ENCODE measurements around the gene TASP1.

Gene TASP1

DNA sequence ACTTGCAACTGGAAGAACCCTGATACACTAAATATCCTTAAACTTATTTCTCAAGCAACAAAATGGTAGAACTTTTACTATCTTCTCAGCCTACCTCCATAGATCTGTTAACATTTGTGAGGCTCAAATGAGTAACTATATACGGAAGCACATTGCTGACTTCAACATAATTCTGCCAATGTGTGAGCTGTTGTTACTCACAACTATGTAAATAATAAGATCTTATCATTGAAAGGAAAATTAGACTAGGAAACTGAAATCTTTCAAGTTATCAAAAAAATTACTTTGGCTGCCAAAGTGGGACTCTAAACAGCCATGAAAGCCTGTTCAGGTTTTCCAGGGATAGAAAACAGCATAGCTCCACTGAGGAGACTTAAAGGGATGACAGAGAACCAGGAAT lies 40.2 kb upstream of the TASP1 start:
- FAIRE-seq (no peak), DNase-seq (ENCODE audit: insufficient read length, low spot score) (no peak)
- TF ChIP-seq, protein P1, sequence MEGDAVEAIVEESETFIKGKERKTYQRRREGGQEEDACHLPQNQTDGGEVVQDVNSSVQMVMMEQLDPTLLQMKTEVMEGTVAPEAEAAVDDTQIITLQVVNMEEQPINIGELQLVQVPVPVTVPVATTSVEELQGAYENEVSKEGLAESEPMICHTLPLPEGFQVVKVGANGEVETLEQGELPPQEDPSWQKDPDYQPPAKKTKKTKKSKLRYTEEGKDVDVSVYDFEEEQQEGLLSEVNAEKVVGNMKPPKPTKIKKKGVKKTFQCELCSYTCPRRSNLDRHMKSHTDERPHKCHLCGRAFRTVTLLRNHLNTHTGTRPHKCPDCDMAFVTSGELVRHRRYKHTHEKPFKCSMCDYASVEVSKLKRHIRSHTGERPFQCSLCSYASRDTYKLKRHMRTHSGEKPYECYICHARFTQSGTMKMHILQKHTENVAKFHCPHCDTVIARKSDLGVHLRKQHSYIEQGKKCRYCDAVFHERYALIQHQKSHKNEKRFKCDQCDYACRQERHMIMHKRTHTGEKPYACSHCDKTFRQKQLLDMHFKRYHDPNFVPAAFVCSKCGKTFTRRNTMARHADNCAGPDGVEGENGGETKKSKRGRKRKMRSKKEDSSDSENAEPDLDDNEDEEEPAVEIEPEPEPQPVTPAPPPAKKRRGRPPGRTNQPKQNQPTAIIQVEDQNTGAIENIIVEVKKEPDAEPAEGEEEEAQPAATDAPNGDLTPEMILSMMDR (IDR thresholded peaks at IDR 0.05; ENCODE audit: insufficient read depth, missing control alignments): no peak

DNA sequence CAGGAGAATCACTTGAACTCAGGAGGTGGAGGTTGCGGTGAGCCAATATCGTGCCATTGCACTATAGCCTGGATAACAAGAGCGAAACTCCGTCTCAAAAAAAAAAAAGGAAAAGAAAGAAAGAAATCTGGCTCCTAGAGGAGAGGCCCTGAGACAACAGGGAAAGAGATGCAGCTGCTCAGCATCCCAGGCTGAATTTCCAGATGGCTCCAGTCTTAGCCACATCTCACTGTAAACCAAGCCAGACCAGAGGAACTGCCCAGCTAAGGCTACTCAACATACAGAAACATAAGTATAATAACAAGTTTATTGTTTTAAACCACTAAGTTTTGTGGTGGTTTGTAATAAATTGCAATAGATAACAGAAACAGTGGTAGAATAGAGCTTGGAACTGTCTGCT lies 38.5 kb upstream of the TASP1 start:
- DNase-seq (ENCODE audit: insufficient read length, low spot score) (no peak), FAIRE-seq (no peak)
- TF ChIP-seq, protein P1 (IDR thresholded peaks at IDR 0.05; ENCODE audit: insufficient read depth, missing control alignments): no peak

DNA sequence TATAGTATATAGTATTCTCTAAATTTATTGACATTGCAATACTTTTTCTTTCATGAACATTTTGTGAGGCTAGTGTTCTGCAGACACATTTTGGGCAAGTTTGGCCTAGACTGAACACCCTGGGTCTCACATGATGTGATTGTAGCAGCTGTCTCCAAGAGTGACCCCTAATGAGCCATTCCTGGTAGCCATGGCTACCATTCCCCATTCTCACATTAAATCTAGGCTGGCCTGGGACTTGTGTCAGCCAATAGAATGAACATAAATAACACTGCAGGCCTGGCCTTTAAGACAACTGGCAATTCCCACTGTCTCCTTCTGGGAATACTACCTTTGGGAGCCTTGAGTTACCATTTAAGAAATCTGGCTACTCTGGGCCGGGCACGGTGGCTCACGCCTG lies 38.0 kb upstream of the TASP1 start:
- DNase-seq (ENCODE audit: insufficient read length, low spot score) (no peak), FAIRE-seq (no peak)
- TF ChIP-seq, protein P1 (IDR thresholded peaks at IDR 0.05; ENCODE audit: insufficient read depth, missing control alignments): no peak

DNA sequence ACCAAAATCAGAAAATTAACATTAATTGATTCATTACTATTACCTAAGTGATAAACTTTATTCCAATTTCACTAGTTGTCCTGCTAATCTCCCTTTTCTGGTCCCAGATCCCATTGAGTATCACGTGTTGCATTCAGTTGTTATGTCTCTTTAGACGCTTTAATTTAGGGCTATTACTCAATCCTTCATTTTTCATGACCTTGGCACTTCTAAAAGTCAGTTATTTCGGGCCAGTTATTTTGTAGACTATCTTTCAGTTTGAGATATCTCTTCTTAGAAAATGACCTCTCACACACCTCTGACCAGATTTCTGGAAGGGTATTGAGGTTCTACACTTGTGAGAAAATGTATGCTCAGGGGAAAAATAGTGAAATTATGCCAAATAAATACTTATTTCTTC lies 34.0 kb upstream of the TASP1 start:
- TF ChIP-seq, protein P1 (IDR thresholded peaks at IDR 0.05; ENCODE audit: insufficient read depth, missing control alignments): no peak
- FAIRE-seq (no peak), DNase-seq (ENCODE audit: insufficient read length, low spot score) (no peak)

DNA sequence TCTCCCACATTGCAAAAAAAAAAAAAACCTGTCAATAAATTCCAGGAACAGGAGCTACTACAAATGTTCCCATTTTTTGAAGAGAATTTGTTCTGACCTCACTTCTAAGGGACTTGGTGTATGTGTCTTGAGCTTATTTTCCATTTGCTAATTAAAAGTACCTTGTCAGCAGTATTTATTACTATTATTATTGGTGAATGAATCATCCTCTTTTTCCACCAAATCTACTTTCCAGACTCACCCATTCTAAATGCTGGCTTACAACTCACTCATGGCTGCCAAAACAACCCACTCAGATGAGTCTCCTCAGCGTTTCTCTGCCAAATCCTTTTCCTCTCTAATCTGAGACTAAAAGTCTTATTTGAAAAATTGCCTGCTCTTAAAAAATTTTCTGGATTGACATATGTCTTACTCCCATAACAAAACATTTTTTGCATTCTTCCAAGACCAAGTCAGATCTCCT lies 33.2 kb upstream of the TASP1 start:
- DNase-seq (ENCODE audit: insufficient read length, low spot score) (no peak), FAIRE-seq (no peak)
- TF ChIP-seq, protein P1 (IDR thresholded peaks at IDR 0.05; ENCODE audit: insufficient read depth, missing control alignments): no peak

DNA sequence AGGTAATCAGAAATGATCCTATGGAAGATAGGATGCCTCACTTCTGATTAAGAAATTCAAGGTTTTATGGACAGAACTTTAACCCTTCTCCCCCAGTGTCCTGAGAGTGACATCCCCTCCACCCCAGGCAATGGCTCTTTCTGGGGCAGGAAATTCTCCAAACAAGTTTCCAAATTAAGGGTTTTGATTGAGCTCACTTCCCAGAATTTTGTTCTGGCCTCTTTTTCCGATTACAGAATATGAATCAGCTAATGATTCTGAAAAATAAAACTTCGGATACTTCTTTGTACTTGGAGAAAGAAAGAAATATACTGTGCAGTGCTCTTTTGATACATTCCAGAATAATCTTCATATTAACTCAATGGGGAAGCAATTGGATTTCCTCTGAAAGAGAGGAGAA lies 32.8 kb upstream of the TASP1 start:
- TF ChIP-seq, protein P1 (IDR thresholded peaks at IDR 0.05; ENCODE audit: insufficient read depth, missing control alignments): no peak
- FAIRE-seq: no peak
- no peak for DNase-seq (ENCODE audit: insufficient read length, low spot score)

DNA sequence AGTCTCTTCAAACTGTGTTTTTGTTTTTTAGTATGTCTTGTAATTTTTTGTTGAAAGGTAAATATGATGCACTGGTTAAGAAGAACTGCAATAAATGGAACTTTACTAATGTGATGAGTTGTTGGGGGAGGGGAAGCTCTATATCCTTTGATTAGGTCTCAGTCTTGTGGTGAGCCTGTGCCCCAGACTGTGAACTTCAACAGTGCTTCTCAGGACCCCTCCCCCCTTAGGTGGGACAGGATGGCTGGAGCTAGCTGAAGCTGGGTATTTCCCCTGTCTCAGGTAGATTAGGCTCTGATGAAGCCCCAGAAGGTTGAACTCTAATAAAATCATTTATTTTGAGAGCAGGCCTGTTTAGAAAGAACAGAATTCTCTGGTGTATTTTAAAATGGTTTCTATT lies 31.4 kb upstream of the TASP1 start:
- TF ChIP-seq, protein P1 (IDR thresholded peaks at IDR 0.05; ENCODE audit: insufficient read depth, missing control alignments): no peak
- DNase-seq (ENCODE audit: insufficient read length, low spot score): no peak
- FAIRE-seq: no peak

Data from D721Med (cell line).